ENCODE data around the gene TSC22D4.

DNA sequence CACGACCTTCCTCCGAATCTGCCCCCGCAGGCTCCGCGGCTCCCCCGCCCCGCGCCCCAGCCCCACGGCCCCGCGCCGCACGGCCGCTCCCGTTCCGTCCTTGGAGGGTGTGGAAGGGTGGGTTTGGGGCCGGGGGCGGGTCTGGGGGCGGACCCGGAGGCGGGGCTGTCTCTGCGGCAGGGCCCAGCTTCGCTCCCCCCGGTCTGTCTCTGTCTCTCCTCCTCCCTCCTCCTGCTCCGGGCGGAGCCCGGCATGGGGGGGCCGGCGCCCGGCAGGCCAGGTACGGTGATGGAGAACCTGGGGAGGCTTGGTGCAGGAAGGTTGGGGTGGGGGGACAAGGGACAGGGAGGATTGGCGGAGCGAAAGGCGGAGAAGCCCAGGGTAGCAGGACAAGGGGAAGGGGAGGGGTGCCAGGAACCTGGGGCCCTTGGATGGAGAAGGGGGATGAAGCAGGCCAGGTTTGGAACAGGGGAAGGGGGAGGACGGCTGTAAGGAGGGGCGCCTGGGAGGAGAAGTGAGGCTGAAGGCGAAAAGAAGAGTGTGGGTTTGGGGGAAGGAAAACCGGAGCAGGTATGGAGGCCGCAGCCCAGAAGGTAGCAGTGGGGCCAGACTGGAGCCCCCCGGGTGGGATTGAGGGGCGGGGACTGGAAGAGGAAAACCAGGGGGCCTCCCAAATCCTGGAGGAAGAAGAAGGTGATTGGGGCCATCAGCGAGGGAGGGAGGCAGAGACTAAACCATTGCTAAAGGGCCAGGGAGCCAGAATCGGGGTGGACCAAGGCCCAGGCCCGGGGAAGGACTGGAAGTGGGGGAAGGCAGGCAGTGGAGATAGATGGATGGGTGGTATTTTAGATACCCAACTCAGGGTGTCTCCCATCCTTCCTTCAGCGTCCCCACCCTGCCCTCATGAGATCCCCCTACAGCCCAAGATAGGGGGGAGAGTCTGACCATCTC, 5.0 kb upstream of the TSC22D4 start, which contains the start of gene NYAP1:
- TF ChIP-seq EZH2 (IDR thresholded peaks at IDR 0.05; ENCODE audit: low read length, missing control alignments), result no peak
- TF ChIP-seq, protein P1, sequence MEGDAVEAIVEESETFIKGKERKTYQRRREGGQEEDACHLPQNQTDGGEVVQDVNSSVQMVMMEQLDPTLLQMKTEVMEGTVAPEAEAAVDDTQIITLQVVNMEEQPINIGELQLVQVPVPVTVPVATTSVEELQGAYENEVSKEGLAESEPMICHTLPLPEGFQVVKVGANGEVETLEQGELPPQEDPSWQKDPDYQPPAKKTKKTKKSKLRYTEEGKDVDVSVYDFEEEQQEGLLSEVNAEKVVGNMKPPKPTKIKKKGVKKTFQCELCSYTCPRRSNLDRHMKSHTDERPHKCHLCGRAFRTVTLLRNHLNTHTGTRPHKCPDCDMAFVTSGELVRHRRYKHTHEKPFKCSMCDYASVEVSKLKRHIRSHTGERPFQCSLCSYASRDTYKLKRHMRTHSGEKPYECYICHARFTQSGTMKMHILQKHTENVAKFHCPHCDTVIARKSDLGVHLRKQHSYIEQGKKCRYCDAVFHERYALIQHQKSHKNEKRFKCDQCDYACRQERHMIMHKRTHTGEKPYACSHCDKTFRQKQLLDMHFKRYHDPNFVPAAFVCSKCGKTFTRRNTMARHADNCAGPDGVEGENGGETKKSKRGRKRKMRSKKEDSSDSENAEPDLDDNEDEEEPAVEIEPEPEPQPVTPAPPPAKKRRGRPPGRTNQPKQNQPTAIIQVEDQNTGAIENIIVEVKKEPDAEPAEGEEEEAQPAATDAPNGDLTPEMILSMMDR (conservative IDR thresholded peaks at IDR 0.05 in 1 of 2, IDR thresholded peaks at IDR 0.05 in 1 of 2; ENCODE audit: low read depth in 1 of 2, low read length in 2 of 2), result no peak

Data from fibroblast of lung (primary cell).